Activated CD8-positive, alpha-beta T cell treated with anti-CD3 and anti-CD28 coated beads for 36 hours (primary cell): Measurements from ENCODE around the gene TYMP. TPM values are rescaled to one million over a fixed set of nuclear protein-coding genes. Genes with fewer than 3 reads are reported as not detected.
A peak's percentile ranks its signal among the peaks of the same experiment; 100 is the strongest.

Experiments used
- ATAC-seq: fragments of 200-7000 bp; cut with Tn5 transposase; one replicate; pipeline ENCODE4 v1.10.0; 2021; ENCODE audit warnings: mild to moderate bottlenecking, moderate library complexity
- CTCF ChIA-PET: fragments of 350-600 bp; sonication (Branson Sonifier 250); formaldehyde crosslinking; loops from one replicate; lab custom pipeline; 2021; ENCODE audit warnings: antibody characterized with exemption; lab: Charles Lee
- POLR2A ChIA-PET: fragments of 350-600 bp; sonication (Branson Sonifier 250); formaldehyde crosslinking; loops from one replicate; lab custom pipeline; 2021; ENCODE audit warnings: antibody characterized with exemption; lab: Charles Lee
- DNase-seq: peaks from one replicate; pipeline ENCODE4 v3.0.0-alpha.2; 2020
- H3K27ac Mint-ChIP-seq: one replicate; pipeline ENCODE4 v1.8.0; 2021; ENCODE audit warnings: mild to moderate bottlenecking, mixed read lengths
- H3K27me3 Mint-ChIP-seq: one replicate; pipeline ENCODE4 v1.8.0; 2021; ENCODE audit warnings: mixed read lengths
- H3K36me3 Mint-ChIP-seq: one replicate; pipeline ENCODE4 v1.8.0; 2021; ENCODE audit warnings: low read depth, mixed read lengths
- H3K4me1 Mint-ChIP-seq: one replicate; pipeline ENCODE4 v1.8.0; 2021; ENCODE audit warnings: low read depth, mixed read lengths
- H3K4me3 Mint-ChIP-seq: one replicate; pipeline ENCODE4 v1.8.0; 2021; ENCODE audit warnings: mild to moderate bottlenecking, moderate library complexity, mixed read lengths
- H3K9me3 Mint-ChIP-seq: one replicate; pipeline ENCODE4 v1.8.0; 2021; ENCODE audit warnings: mixed read lengths
- CTCF ChIP-seq: fragments of 200-600 bp; IDR thresholded peaks from one replicate; pipeline ENCODE4 v1.8.0; 2022; ENCODE audit warnings: antibody characterized with exemption, mild to moderate bottlenecking
- intact Hi-C: fragments of 100-400 bp; cut with micrococcal nuclease; formaldehyde crosslinking; loops from one replicate; pipeline ENCODE4 v1.10.0; 2022
- total RNA-seq, 2 experiments: library from RNA; stranded (reverse); gene quantifications; one replicate each; pipeline ENCODE4 v1.2.3, GENCODE V29; 2021

Gene TYMP
- total RNA-seq, 2 experiments from 2014 or later: 24.2 to 24.7 TPM

- intact Hi-C loops: no loop called here
- TF ChIP-seq CTCF: no peak
- ATAC-seq: no peak
These were observed 40.2 kb upstream of the TYMP start for GRCh38 chr22:50569896-50570535.

GRCh38 chr22:50569041-50569459, 39.2 kb upstream of the TYMP start:
- no peaks in the 10 kb centered on the region for H3K9me3 Mint-ChIP-seq
- POLR2A ChIA-PET: interaction anchor here (2.1 to 4.0 kb wide), 2 partner anchors 13 to 21 kb away, joined by 5 to 12 read pairs; no protein-coding TSS in a partner anchor
- H3K27me3 Mint-ChIP-seq: no peaks in the 10 kb centered on the region
- intact Hi-C loops: no loop called here
- ATAC-seq (no peak), DNase-seq (no peak)
- no peaks in the 10 kb centered on the region for H3K4me1 Mint-ChIP-seq
- peaks cover 21% of the 10 kb centered on the region for H3K36me3 Mint-ChIP-seq
- CTCF ChIA-PET: interaction anchor here (1.0 kb wide), 1 partner anchor 108 kb away, joined by 3 read pairs; no protein-coding TSS in a partner anchor
- no peak overlapping the region for H3K4me3 Mint-ChIP-seq
- no peak overlapping the region for H3K27ac Mint-ChIP-seq
- no peak for TF ChIP-seq CTCF

More at GRCh38 chr22:50569896-50570535, 40.2 kb upstream of the TYMP start:
- Mint-ChIP-seq H3K4me1 (no peaks in the 10 kb centered on the region), H3K4me3 (no peak overlapping the region), H3K9me3 (no peaks in the 10 kb centered on the region), H3K36me3 (peaks cover 21% of the 10 kb centered on the region), H3K27me3 (no peaks in the 10 kb centered on the region), H3K27ac (no peak overlapping the region)
- no peak for DNase-seq
- ChIA-PET POLR2A (interaction anchor here (2.1 to 4.0 kb wide), 2 partner anchors 12 to 22 kb away, joined by 5 to 12 read pairs; no protein-coding TSS in a partner anchor), CTCF (interaction anchor here (0.9 to 1.0 kb wide), 2 partner anchors 10 to 109 kb away, joined by 3 read pairs; no protein-coding TSS in a partner anchor)

- CTCF ChIA-PET: no interaction called here
These were observed 38.8 kb upstream of the TYMP start for GRCh38 chr22:50568626-50569025.

GRCh38 chr22:50567721-50568252, 38.0 kb upstream of the TYMP start:
- Mint-ChIP-seq H3K27me3 (no peaks in the 10 kb centered on the region), H3K9me3 (no peaks in the 10 kb centered on the region), H3K36me3 (peaks cover 21% of the 10 kb centered on the region), H3K27ac (no peak overlapping the region), H3K4me1 (peaks cover 6% of the 10 kb centered on the region), H3K4me3 (no peak overlapping the region)
- ATAC-seq (no peak), DNase-seq (no peak)
- ChIA-PET CTCF (no interaction called here), POLR2A (interaction anchor here (4.0 kb wide), 1 partner anchor 14 kb away, joined by 12 read pairs; no protein-coding TSS in a partner anchor)
- intact Hi-C loops: no loop called here
- TF ChIP-seq CTCF: no peak

More at GRCh38 chr22:50568626-50569025, 38.8 kb upstream of the TYMP start:
- intact Hi-C loops: no loop called here
- H3K4me1 Mint-ChIP-seq: peaks cover under 1% of the 10 kb centered on the region
- H3K9me3 Mint-ChIP-seq: no peaks in the 10 kb centered on the region
- no peak for DNase-seq
- POLR2A ChIA-PET: interaction anchor here (4.0 kb wide), 1 partner anchor 13 kb away, joined by 12 read pairs; no protein-coding TSS in a partner anchor
- H3K27me3 Mint-ChIP-seq: no peaks in the 10 kb centered on the region
- H3K4me3 Mint-ChIP-seq: no peak overlapping the region
- H3K36me3 Mint-ChIP-seq: peaks cover 21% of the 10 kb centered on the region
- no peak for ATAC-seq
- H3K27ac Mint-ChIP-seq: no peak overlapping the region
- TF ChIP-seq CTCF: no peak

GRCh38 chr22:50564289-50564688, 34.5 kb upstream of the TYMP start:
- intact Hi-C loops: no loop called here

More at GRCh38 chr22:50564289-50564688, 34.5 kb upstream of the TYMP start:
- ChIA-PET CTCF (interaction anchor here (2.1 to 3.3 kb wide), 5 partner anchors 12 to 56 kb away, joined by 14 to 30 read pairs (median 23); partner anchors contain the start of gene SCO2), POLR2A (interaction anchor here (1.0 to 4.4 kb wide), 10 partner anchors 8 to 57 kb away, joined by 3 to 36 read pairs (median 6); partner anchors contain the start of gene SCO2)
- DNase-seq (no peak), ATAC-seq (no peak)
- Mint-ChIP-seq H3K4me1 (peaks cover 15% of the 10 kb centered on the region), H3K9me3 (no peaks in the 10 kb centered on the region), H3K27me3 (no peaks in the 10 kb centered on the region), H3K4me3 (peak overlapping the region; percentile 20), H3K27ac (no peak overlapping the region), H3K36me3 (peaks cover 9% of the 10 kb centered on the region)
- no peak for TF ChIP-seq CTCF
